PC-3 (cell line): ENCODE data around the gene CXADR. TPM values are rescaled to one million over a fixed set of nuclear protein-coding genes. Genes with fewer than 3 reads are reported as not detected.

ENCODE experiments used
- ATAC-seq: fragments of 200-7000 bp; cut with Tn5 transposase; 2 replicates; pipeline ENCODE4 v1.9.1; 2020; ENCODE audit warnings: mild to moderate bottlenecking, moderate library complexity
- BruUV-seq: library from RNA; stranded (reverse); fragments of 400-500 nt; replicated peaks from 2 replicates; lab custom pipeline; 2021; lab: Mats Ljungman, UMichigan
- CTCF ChIA-PET: fragments of 300-600 bp; sonication (Branson Sonifier 250); formaldehyde crosslinking; loops from one replicate; lab custom pipeline; 2022; ENCODE audit warnings: antibody characterized with exemption; lab: Charles Lee
- POLR2A ChIA-PET: fragments of 300-600 bp; sonication (Branson Sonifier 250); formaldehyde crosslinking; loops from one replicate; lab custom pipeline; 2022; ENCODE audit warnings: antibody characterized with exemption; ENCODE audit not compliant: unreplicated experiment; lab: Charles Lee
- DNase-seq: peaks from one replicate; pipeline ENCODE4 v3.0.0-alpha.2; 2015
- H2AFZ ChIP-seq: fragments of 300-600 bp; sonication (generic); 2 replicates; pipeline ENCODE4 v1.6.0; 2016; ENCODE audit warnings: antibody characterized with exemption, low read length
- H3F3A ChIP-seq: fragments of 300-600 bp; sonication (generic); one replicate; pipeline ENCODE4 v1.6.0; 2017; ENCODE audit warnings: antibody characterized with exemption, low read length, control low read depth, mild to moderate bottlenecking; ENCODE audit not compliant: unreplicated experiment
- H3K27ac ChIP-seq: fragments of 300-600 bp; sonication (generic); 2 replicates; pipeline ENCODE4 v1.5.1; 2016; ENCODE audit warnings: mild to moderate bottlenecking, low read length
- H3K27me3 ChIP-seq: fragments of 300-600 bp; sonication (generic); 2 replicates; pipeline ENCODE4 v1.6.1; 2016; ENCODE audit warnings: low read length, mixed read lengths
- H3K36me3 ChIP-seq: fragments of 300-600 bp; sonication (generic); 2 replicates; pipeline ENCODE4 v1.6.1; 2016; ENCODE audit warnings: low read depth, mixed run types, low read length, mixed read lengths
- H3K4me1 ChIP-seq: fragments of 300-600 bp; sonication (generic); 2 replicates; pipeline ENCODE4 v1.5.1; 2016; ENCODE audit warnings: low read length; ENCODE audit not compliant: insufficient read depth
- H3K4me2 ChIP-seq: fragments of 300-600 bp; sonication (generic); 2 replicates; pipeline ENCODE4 v1.6.0; 2016; ENCODE audit warnings: low read length
- H3K4me3 ChIP-seq: fragments of 300-600 bp; sonication (generic); 2 replicates; pipeline ENCODE4 v1.5.1; 2016; ENCODE audit warnings: mild to moderate bottlenecking, low read length, mixed read lengths
- H3K79me2 ChIP-seq: fragments of 300-600 bp; sonication (generic); 2 replicates; pipeline ENCODE4 v1.6.1; 2017; ENCODE audit warnings: low read length, mixed read lengths
- H3K9ac ChIP-seq: fragments of 300-600 bp; sonication (generic); 2 replicates; pipeline ENCODE4 v1.6.0; 2016; ENCODE audit warnings: mild to moderate bottlenecking, low read length
- H3K9me2 ChIP-seq: fragments of 300-600 bp; sonication (generic); replicated peaks from 2 replicates; pipeline ENCODE4 v1.6.1; 2016; ENCODE audit warnings: mixed run types, low read length, mixed read lengths
- H3K9me3 ChIP-seq: fragments of 300-600 bp; sonication (generic); 2 replicates; pipeline ENCODE4 v1.6.1; 2016; ENCODE audit warnings: low read length, mixed read lengths
- H4K20me1 ChIP-seq: fragments of 300-600 bp; sonication (generic); 2 replicates; pipeline ENCODE4 v1.6.1; 2016; ENCODE audit warnings: low read length, mixed read lengths
- CTCF ChIP-seq: fragments of 300-600 bp; sonication (generic); conservative IDR thresholded peaks from 2 replicates; pipeline ENCODE4 v1.5.1; 2017; ENCODE audit warnings: antibody characterized with exemption, low read depth, mild to moderate bottlenecking, low read length
- EZH2 ChIP-seq: fragments of 300-600 bp; sonication (generic); IDR thresholded peaks from one replicate; pipeline ENCODE4 v1.6.1; 2017; ENCODE audit warnings: antibody characterized with exemption, mild to moderate bottlenecking, low read length; ENCODE audit not compliant: unreplicated experiment
- EZH2phosphoT487 ChIP-seq: fragments of 300-600 bp; sonication (generic); IDR thresholded peaks from 2 replicates; pipeline ENCODE4 v1.6.1; 2018; ENCODE audit warnings: mild to moderate bottlenecking, antibody characterized with exemption, low read length, borderline replicate concordance
- intact Hi-C: fragments of 100-400 bp; cut with micrococcal nuclease; formaldehyde crosslinking; loops from 2 replicates; pipeline ENCODE4 v1.9.0; 2023
- total RNA-seq: library from RNA; depleted of rRNA; stranded (reverse); fragments of >200 nt; gene quantifications from 2 replicates; pipeline ENCODE4 v1.2.3, GENCODE V29; 2014

The CXADR gene
- total RNA-seq, 1 experiment from 2014 or later, result 11.2 TPM

GRCh38 chr21:17602874-17603273 lies 90.0 kb downstream of the CXADR start:
- Histone ChIP-seq H3K36me3 (0 out of 2 replicates have a peak, but pooled peaks cover 2% of the 10 kb centered on the region), H3K27me3 (no peaks in the 10 kb centered on the region), H3K4me3 (no peak overlapping the region), H3K4me1 (peaks cover 12% of the 10 kb centered on the region), H3K4me2 (peak overlapping the region; percentile 8; the same call in 1 of the 2 replicates), H3K9ac (no peak overlapping the region), H3F3A (no peaks in the 10 kb centered on the region), H3K9me2 (no peaks in the 10 kb centered on the region), H3K27ac (no peak overlapping the region), H4K20me1 (no peaks in the 10 kb centered on the region), H3K79me2 (no peaks in the 10 kb centered on the region), H3K9me3 (no peaks in the 10 kb centered on the region), H2AFZ (no peak overlapping the region)
- peak; percentile 85 for ATAC-seq
- ChIA-PET CTCF (no interaction called here), POLR2A (interaction anchor here (0.6 kb wide), 1 partner anchor 760 kb away, joined by 3 read pairs; no protein-coding TSS in a partner anchor)
- intact Hi-C loops, result no loop called here
- no TSS peak for BruUV-seq
- DNase-seq, result peak; percentile 68
- TF ChIP-seq EZH2phosphoT487 (no peak), EZH2 (no peak), CTCF (no peak)

- intact Hi-C loops, result no loop called here
- H3K9ac ChIP-seq, result no peak overlapping the region
- H3K27ac ChIP-seq, result no peak overlapping the region
- DNase-seq (no peak), ATAC-seq (no peak)
- H3K9me2 ChIP-seq, result no peaks in the 10 kb centered on the region
- H3K4me3 ChIP-seq, result no peak overlapping the region
- no peaks in the 10 kb centered on the region for H3K9me3 ChIP-seq
- POLR2A ChIA-PET, result no interaction called here
- H3K36me3 ChIP-seq, result 0 out of 2 replicates have a peak, but pooled peaks cover 2% of the 10 kb centered on the region
- no peak overlapping the region for H2AFZ ChIP-seq
- H3K27me3 ChIP-seq, result no peaks in the 10 kb centered on the region; the same call in 1 of the 2 replicates
- H3K79me2 ChIP-seq, result peaks cover 22% of the 10 kb centered on the region
- CTCF ChIA-PET, result no interaction called here
- peaks cover 30% of the 10 kb centered on the region for H3K4me1 ChIP-seq
- no peaks in the 10 kb centered on the region for H4K20me1 ChIP-seq
- TF ChIP-seq EZH2phosphoT487 (no peak), EZH2 (no peak), CTCF (no peak)
- H3K4me2 ChIP-seq, result no peak overlapping the region
- no TSS peak for BruUV-seq
- H3F3A ChIP-seq, result no peaks in the 10 kb centered on the region
Measured at GRCh38 chr21:17607684-17608083, 94.8 kb downstream of the CXADR start.

- POLR2A ChIA-PET, result no interaction called here
- no peak overlapping the region for H3K9ac ChIP-seq
- intact Hi-C loops, result no loop called here
Measured at GRCh38 chr21:17609681-17610080, 96.8 kb downstream of the CXADR start.

More at GRCh38 chr21:17609681-17610080, 96.8 kb downstream of the CXADR start:
- H3K4me3 ChIP-seq, result no peak overlapping the region
- H3K27ac ChIP-seq, result no peak overlapping the region
- H3K79me2 ChIP-seq, result peaks cover 22% of the 10 kb centered on the region
- no peaks in the 10 kb centered on the region; the same call in 1 of the 2 replicates for H3K27me3 ChIP-seq
- H3K9me3 ChIP-seq, result no peaks in the 10 kb centered on the region
- peaks cover 21% of the 10 kb centered on the region for H3K4me1 ChIP-seq
- DNase-seq (no peak), ATAC-seq (no peak)
- CTCF ChIA-PET, result no interaction called here
- TF ChIP-seq EZH2 (no peak), CTCF (no peak), EZH2phosphoT487 (no peak)
- H2AFZ ChIP-seq, result no peak overlapping the region
- no peaks in the 10 kb centered on the region for H4K20me1 ChIP-seq
- no TSS peak for BruUV-seq
- H3F3A ChIP-seq, result no peaks in the 10 kb centered on the region
- H3K9me2 ChIP-seq, result no peaks in the 10 kb centered on the region
- H3K36me3 ChIP-seq, result 0 out of 2 replicates have a peak, but pooled peaks cover under 1% of the 10 kb centered on the region
- no peak overlapping the region for H3K4me2 ChIP-seq
